Panc1 (cell line): ENCODE results near the gene CSH2. TPM values are rescaled to one million over a fixed set of nuclear protein-coding genes. Genes with fewer than 3 reads are reported as not detected.
"Not testable (repeated sequence)": the region's sequence is repeated elsewhere in the genome, so short reads cannot be mapped to it uniquely, and the experiment has no call there.

ENCODE experiments used
- ATAC-seq: fragments of 200-7000 bp; cut with Tn5 transposase; 2 replicates; pipeline ENCODE4 v1.9.1; 2020; ENCODE audit warnings: mild to moderate bottlenecking, moderate library complexity
- BruUV-seq: library from RNA; stranded (reverse); fragments of 400-500 nt; replicated peaks from 2 replicates; lab custom pipeline; 2021; lab: Mats Ljungman, UMichigan
- CTCF ChIA-PET: fragments of 300-600 bp; sonication (Branson Sonifier 250); formaldehyde crosslinking; loops from one replicate; lab custom pipeline; 2022; ENCODE audit warnings: antibody characterized with exemption; lab: Charles Lee
- POLR2A ChIA-PET: fragments of 300-600 bp; sonication (Branson Sonifier 250); formaldehyde crosslinking; loops from one replicate; lab custom pipeline; 2022; ENCODE audit warnings: antibody characterized with exemption; lab: Charles Lee
- DNase-seq: peaks from one replicate; pipeline ENCODE4 v3.0.0-alpha.2; 2010; ENCODE audit warnings: low read depth, low spot score
- H3K27ac ChIP-seq: 2 replicates; pipeline ENCODE4 v1.5.1; 2011; ENCODE audit warnings: mild to moderate bottlenecking, low read length, inconsistent platforms
- H3K27me3 ChIP-seq: fragments of 200-500 bp; sonication (Bioruptor generic); 2 replicates; pipeline ENCODE4 v1.6.0; 2014; ENCODE audit warnings: low read length, inconsistent platforms; ENCODE audit not compliant: control insufficient read depth, insufficient read depth
- H3K36me3 ChIP-seq: fragments of 200-500 bp; sonication (Bioruptor generic); 2 replicates; pipeline ENCODE4 v1.5.1; 2014; ENCODE audit warnings: inconsistent platforms, mild to moderate bottlenecking, low read length, moderate library complexity; ENCODE audit not compliant: control insufficient read depth, insufficient read depth
- H3K4me1 ChIP-seq: 2 replicates; pipeline ENCODE4 v1.5.1; 2011; ENCODE audit warnings: inconsistent platforms, mild to moderate bottlenecking, low read length, moderate library complexity; ENCODE audit not compliant: control insufficient read depth, insufficient read depth
- H3K4me3 ChIP-seq, 2 experiments: 2 replicates each; pipeline ENCODE4 v1.5.1; 2011 to 2012; ENCODE audit warnings: low read depth in 2 of 2, low read length in 2 of 2, mild to moderate bottlenecking in 2 of 2, inconsistent platforms in 1 of 2, moderate library complexity in 1 of 2
- H3K9me3 ChIP-seq: fragments of 200-500 bp; sonication (Bioruptor generic); 2 replicates; pipeline ENCODE4 v1.5.1; 2014; ENCODE audit warnings: low read depth, mild to moderate bottlenecking, inconsistent platforms, low read length, moderate library complexity; ENCODE audit not compliant: control insufficient read depth, insufficient read depth
- CTCF ChIP-seq: fragments of 450-650 bp; IDR thresholded peaks from 2 replicates; pipeline ENCODE4 v1.5.1; 2017; ENCODE audit warnings: mild to moderate bottlenecking
- POLR2AphosphoS5 ChIP-seq: IDR thresholded peaks from 2 replicates; pipeline ENCODE4 v1.6.1; 2012; ENCODE audit warnings: mild to moderate bottlenecking, low read depth, low read length, moderate library complexity
- REST ChIP-seq, 2 experiments: IDR thresholded peaks; 2 replicates each; pipeline ENCODE4 v1.6.1; 2011 to 2012; ENCODE audit warnings: low read depth in 2 of 2, control low read depth in 1 of 2, low read length in 1 of 2, mild to moderate bottlenecking in 1 of 2, moderate library complexity in 1 of 2; ENCODE audit not compliant: insufficient read depth in 1 of 2
- SIN3A ChIP-seq: IDR thresholded peaks from 2 replicates; pipeline ENCODE4 v1.6.1; 2012; ENCODE audit warnings: low read depth, mild to moderate bottlenecking, low read length, moderate library complexity, borderline replicate concordance; ENCODE audit not compliant: insufficient read depth
- TCF7L2 ChIP-seq: IDR thresholded peaks from 2 replicates; pipeline ENCODE4 v1.6.1; 2011; ENCODE audit warnings: mild to moderate bottlenecking, low read depth, low read length, inconsistent platforms
- in situ Hi-C: cut with HindIII; loops from 2 replicates; pipeline ENCODE4 v1.10.0; 2016; ENCODE audit warnings: low sequenced_read_pairs, low pct_unique_long_range_greater_than_20kb
- intact Hi-C: fragments of 100-400 bp; cut with micrococcal nuclease; formaldehyde crosslinking; loops from one replicate; pipeline ENCODE4 v1.10.0; 2022; ENCODE audit not compliant: unreplicated experiment
- total RNA-seq: library from RNA; stranded (reverse); gene quantifications from one replicate; pipeline ENCODE4 v1.2.1, GENCODE V29; 2021; ENCODE audit not compliant: unreplicated experiment

The CSH2 gene
- total RNA-seq, 1 experiment from 2014 or later = not detected

DNA sequence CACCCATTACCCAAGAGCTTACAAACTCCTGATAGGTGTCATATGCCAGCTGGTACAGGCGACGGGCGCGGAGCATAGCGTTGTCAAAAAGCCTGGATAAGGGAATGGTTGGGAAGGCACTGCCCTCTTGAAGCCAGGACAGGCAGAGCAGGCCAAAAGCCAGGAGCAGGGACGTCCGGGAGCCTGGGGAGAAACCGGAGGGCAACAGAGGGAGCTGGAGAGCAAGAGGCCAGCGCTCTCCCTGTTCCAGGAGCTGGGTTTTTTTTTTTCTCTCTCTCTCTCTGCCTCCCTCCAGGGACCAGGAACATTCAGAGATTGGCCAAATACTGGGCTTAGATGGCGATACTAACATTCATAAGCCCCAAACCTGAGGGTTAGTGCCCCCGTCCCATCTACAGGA lies 7.9 kb upstream of the CSH2 start:
- BruUV-seq, H3K27ac ChIP-seq, DNase-seq, intact Hi-C loops, H3K36me3 ChIP-seq, POLR2A ChIA-PET, H3K9me3 ChIP-seq, H3K4me1 ChIP-seq, in situ Hi-C loops, H3K4me3 ChIP-seq, ATAC-seq, H3K27me3 ChIP-seq: not testable (repeated sequence)
- TF ChIP-seq CTCF = peak; percentile 17; the same call in 1 of the 2 replicates
- CTCF ChIA-PET = interaction anchor here (0.7 kb wide), 1 partner anchor 12 kb away, joined by 4 read pairs; no protein-coding TSS in a partner anchor

- ATAC-seq = no peak
- ChIA-PET POLR2A (no interaction called here), CTCF (no interaction called here)
- no peaks in the 10 kb centered on the region for H3K27me3 ChIP-seq
- no peak overlapping the region for H3K27ac ChIP-seq
- TF ChIP-seq SIN3A (no peak), TCF7L2 (no peak), REST (IDR thresholded peaks at IDR 0.05; ENCODE audit: insufficient read depth in 1 of 2, low read depth in 2 of 2, low read length in 1 of 2) (no peak), POLR2AphosphoS5 (no peak), CTCF (no peak)
- no peaks in the 10 kb centered on the region for H3K36me3 ChIP-seq
- in situ Hi-C loops (no loop called here), intact Hi-C loops (no loop called here)
- no peaks in the 10 kb centered on the region for H3K4me1 ChIP-seq
- BruUV-seq = no TSS peak
- H3K4me3 ChIP-seq = no peak overlapping the region
- DNase-seq = no peak
- no peaks in the 10 kb centered on the region for H3K9me3 ChIP-seq
These were observed 7.2 kb upstream of the CSH2 start for GRCh38 chr17:63880706-63881105.

- ATAC-seq, intact Hi-C loops, BruUV-seq, H3K27me3 ChIP-seq, H3K4me1 ChIP-seq, CTCF ChIA-PET, H3K36me3 ChIP-seq, in situ Hi-C loops, H3K27ac ChIP-seq, DNase-seq, H3K4me3 ChIP-seq, POLR2A ChIA-PET, H3K9me3 ChIP-seq: not testable (repeated sequence)
These were observed 4.9 kb upstream of the CSH2 start for GRCh38 chr17:63878413-63878812.

DNA sequence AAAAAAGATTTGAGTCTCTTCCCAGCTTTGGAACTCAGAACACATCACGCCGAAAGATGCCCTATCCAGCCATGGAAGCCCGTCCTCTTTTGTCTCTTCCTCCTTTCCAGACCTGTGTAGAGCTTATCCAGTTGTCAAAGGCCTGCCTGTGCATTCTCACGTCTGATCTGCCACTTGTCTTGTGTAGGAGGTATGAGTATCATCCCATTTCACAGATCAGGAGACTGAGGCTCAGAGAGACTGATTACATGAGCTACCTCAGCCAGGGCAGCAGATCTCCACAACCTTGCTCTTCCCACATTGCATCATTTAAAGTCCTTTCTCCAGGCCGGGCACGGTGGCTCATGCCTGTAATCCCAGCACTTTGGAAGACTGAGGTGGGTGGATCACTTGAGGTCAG lies 1.2 kb upstream of the CSH2 start:
- POLR2A ChIA-PET, H3K4me1 ChIP-seq, H3K36me3 ChIP-seq, H3K4me3 ChIP-seq, H3K27me3 ChIP-seq, ATAC-seq, intact Hi-C loops, H3K27ac ChIP-seq, H3K9me3 ChIP-seq, DNase-seq, BruUV-seq, in situ Hi-C loops: not testable (repeated sequence)
- CTCF ChIA-PET = interaction anchor here (0.7 kb wide), 1 partner anchor 14 kb away, joined by 3 read pairs; no protein-coding TSS in a partner anchor
